ENCODE results near the gene SIAE. TPM values are rescaled to one million over a fixed set of nuclear protein-coding genes. Genes with fewer than 3 reads are reported as not detected.
A peak's percentile ranks its signal among the peaks of the same experiment; 100 is the strongest.

Gene SIAE
- total RNA-seq, 3 donors from 2014 or later = 81.7 to 232 (median 147) TPM

DNA sequence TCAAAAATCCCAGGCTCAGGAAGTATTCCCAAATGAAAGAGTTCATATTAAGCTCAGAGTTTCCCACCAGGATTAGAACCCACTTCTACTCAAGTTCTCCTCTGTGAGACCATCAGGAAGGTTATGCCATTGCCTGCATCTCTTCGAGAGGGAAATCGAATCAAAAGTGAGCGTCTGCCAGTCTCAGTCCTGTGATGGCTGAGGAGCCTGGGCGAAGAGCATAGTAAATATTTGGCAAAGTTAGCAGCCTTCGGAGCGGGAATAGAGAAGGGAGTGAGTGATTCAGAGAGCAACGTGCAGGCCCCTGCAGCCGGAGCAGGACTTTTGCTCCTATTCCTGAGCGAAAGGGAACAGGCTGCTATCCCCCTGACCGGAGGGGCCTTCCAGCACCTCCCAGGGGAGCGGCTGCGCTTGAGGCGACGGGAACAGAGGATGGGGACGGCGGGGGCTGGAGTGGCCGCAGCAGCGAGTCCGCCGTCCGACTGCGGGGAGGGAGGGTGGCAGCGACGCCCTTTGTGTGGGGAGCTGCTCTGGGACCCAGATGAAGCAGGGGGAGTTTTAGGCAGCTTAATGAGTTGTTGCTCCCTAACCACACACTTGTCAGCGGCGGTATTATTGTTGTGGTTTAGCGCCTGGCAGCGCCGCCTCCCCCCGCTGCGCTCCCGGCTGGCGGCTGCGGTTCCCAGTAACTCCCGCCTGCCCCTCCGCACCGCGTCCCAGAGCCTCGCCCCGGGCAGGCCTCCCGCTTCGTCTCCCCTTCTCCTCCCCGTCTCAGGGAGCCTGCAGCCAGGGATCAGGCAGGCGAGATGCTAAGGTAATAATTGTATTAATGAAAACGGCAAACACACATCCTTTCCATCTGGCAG lies 44.5 kb upstream of the SIAE start:
- Histone ChIP-seq H3K9me3 (no peaks in the 10 kb centered on the region), H3K4me3 (no peak overlapping the region), H3K4me1 (ENCODE audit: low read depth) (peaks cover 11% of the 10 kb centered on the region), H3K36me3 (ENCODE audit: low read depth) (no peaks in the 10 kb centered on the region)
- DNase-seq = peak in 1 of 3 donors; percentile 32
- intact Hi-C loops (cut with DNase I, micrococcal nuclease) = no loop called here
- TF ChIP-seq, protein P1, sequence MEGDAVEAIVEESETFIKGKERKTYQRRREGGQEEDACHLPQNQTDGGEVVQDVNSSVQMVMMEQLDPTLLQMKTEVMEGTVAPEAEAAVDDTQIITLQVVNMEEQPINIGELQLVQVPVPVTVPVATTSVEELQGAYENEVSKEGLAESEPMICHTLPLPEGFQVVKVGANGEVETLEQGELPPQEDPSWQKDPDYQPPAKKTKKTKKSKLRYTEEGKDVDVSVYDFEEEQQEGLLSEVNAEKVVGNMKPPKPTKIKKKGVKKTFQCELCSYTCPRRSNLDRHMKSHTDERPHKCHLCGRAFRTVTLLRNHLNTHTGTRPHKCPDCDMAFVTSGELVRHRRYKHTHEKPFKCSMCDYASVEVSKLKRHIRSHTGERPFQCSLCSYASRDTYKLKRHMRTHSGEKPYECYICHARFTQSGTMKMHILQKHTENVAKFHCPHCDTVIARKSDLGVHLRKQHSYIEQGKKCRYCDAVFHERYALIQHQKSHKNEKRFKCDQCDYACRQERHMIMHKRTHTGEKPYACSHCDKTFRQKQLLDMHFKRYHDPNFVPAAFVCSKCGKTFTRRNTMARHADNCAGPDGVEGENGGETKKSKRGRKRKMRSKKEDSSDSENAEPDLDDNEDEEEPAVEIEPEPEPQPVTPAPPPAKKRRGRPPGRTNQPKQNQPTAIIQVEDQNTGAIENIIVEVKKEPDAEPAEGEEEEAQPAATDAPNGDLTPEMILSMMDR (IDR thresholded peaks at IDR 0.05) = no peak
- peak; percentile 59 for ATAC-seq

DNA sequence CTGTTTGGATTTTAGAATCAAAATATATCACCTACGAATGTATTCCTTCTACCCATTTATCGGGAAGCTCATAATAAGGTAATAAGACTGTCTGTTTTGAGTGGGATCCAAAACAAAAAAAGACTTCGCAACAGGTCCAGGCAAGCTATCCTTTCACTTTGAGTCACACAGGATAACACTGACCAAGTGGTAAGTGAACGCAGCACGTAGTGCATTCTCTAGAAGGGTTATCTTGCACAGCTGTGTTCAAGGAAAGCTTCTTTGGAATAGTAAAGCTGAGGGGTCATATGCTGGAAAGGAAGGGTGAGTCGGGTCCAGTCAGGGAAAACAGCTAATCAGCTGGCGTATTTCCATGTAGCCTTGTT lies 43.9 kb upstream of the SIAE start:
- DNase-seq = no peak
- Histone ChIP-seq H3K4me1 (ENCODE audit: low read depth) (peaks cover 11% of the 10 kb centered on the region), H3K36me3 (ENCODE audit: low read depth) (no peaks in the 10 kb centered on the region), H3K9me3 (no peaks in the 10 kb centered on the region), H3K4me3 (no peak overlapping the region)
- TF ChIP-seq, protein P1 (IDR thresholded peaks at IDR 0.05) = no peak
- intact Hi-C loops (cut with DNase I, micrococcal nuclease) = no loop called here
- ATAC-seq = no peak

GRCh38 chr11:124716591-124716990 lies 43.1 kb upstream of the SIAE start:
- intact Hi-C loops (cut with DNase I, micrococcal nuclease) = no loop called here
- H3K4me1 ChIP-seq (ENCODE audit: low read depth) = peaks cover 11% of the 10 kb centered on the region
- no peak for DNase-seq
- no peaks in the 10 kb centered on the region for H3K36me3 ChIP-seq (ENCODE audit: low read depth)
- H3K4me3 ChIP-seq = no peak overlapping the region
- H3K9me3 ChIP-seq = no peaks in the 10 kb centered on the region
- ATAC-seq = no peak
- TF ChIP-seq, protein P1 (IDR thresholded peaks at IDR 0.05) = no peak

DNA sequence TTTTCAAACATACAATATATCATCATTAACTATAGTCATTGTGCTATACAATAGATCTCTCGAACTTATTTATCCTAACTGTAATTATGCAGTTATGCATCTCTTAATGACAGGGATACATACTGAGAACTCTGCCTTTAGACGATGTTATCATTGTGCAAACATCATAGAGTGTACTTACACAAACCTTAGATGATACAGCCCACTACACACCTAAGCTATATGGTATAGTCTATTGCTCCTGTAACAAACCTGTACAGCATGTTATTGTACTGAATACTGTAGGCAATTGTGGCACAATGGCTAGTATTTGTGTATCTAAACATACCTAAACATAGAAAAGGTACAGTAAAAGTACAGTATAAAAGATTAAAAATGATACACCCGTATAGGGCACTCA lies 38.9 kb upstream of the SIAE start:
- TF ChIP-seq, protein P1 (IDR thresholded peaks at IDR 0.05) = no peak
- no peak overlapping the region for H3K4me3 ChIP-seq
- intact Hi-C loops (cut with DNase I, micrococcal nuclease) = no loop called here
- DNase-seq = no peak
- peak; percentile 94 for ATAC-seq
- H3K9me3 ChIP-seq = peaks cover 6% of the 10 kb centered on the region
- no peaks in the 10 kb centered on the region for H3K4me1 ChIP-seq (ENCODE audit: low read depth)
- no peaks in the 10 kb centered on the region for H3K36me3 ChIP-seq (ENCODE audit: low read depth)

GRCh38 chr11:124707829-124708228 lies 34.3 kb upstream of the SIAE start:
- TF ChIP-seq, protein P1 (IDR thresholded peaks at IDR 0.05) = no peak
- intact Hi-C loops (cut with DNase I, micrococcal nuclease) = no loop called here
- H3K4me3 ChIP-seq = no peak overlapping the region
- H3K4me1 ChIP-seq (ENCODE audit: low read depth) = no peaks in the 10 kb centered on the region
- DNase-seq (no peak), ATAC-seq (no peak)
- H3K9me3 ChIP-seq = peaks cover 6% of the 10 kb centered on the region
- no peaks in the 10 kb centered on the region for H3K36me3 ChIP-seq (ENCODE audit: low read depth)
